ENCODE data around the gene FGF14.

- TF ChIP-seq CTCF (IDR thresholded peaks at IDR 0.05) (no peak), POLR2A (IDR thresholded peaks at IDR 0.05) (no peak), POLR2AphosphoS5 (IDR thresholded peaks at IDR 0.05) (no peak)
Observed at GRCh38 chr13:101945435-101945834, 456.4 kb downstream of the FGF14 start.
